HEK293 (cell line): ENCODE data around the gene SDHAF1.

Experiments used
- CTCF ChIA-PET: fragments of 350-600 bp; formaldehyde crosslinking; extraction: SDS; loops from one replicate; lab custom pipeline; 2021; ENCODE audit warnings: antibody characterized with exemption; lab: Yijun Ruan, JAX
- POLR2A ChIA-PET: fragments of 300-600 bp; formaldehyde crosslinking; extraction: SDS; loops from one replicate; lab custom pipeline; 2020; ENCODE audit warnings: antibody characterized with exemption, inconsistent platforms; lab: Yijun Ruan, JAX
- H3K27ac ChIP-seq: fragments of 200-500 bp; sonication (Bioruptor generic); 2 replicates; pipeline ENCODE4 v1.5.1; 2014; ENCODE audit warnings: low read depth, low read length, control low read depth, inconsistent platforms; ENCODE audit errors: extremely low read depth
- H3K36me3 ChIP-seq, 2 experiments: fragments of 200-500 bp in 1 of 2; sonication (Bioruptor generic) in 1 of 2; 1 replicate in 1 of 2; 2 replicates in 1 of 2; pipeline ENCODE4 v1.5.1; 2014 to 2017; ENCODE audit warnings: inconsistent platforms in 2 of 2, low read length in 2 of 2; ENCODE audit not compliant: control insufficient read depth in 2 of 2, insufficient read depth in 1 of 2
- H3K4me1 ChIP-seq: fragments of 200-500 bp; sonication (Bioruptor generic); 2 replicates; pipeline ENCODE4 v1.5.1; 2014; ENCODE audit warnings: mild to moderate bottlenecking, low read length, inconsistent platforms; ENCODE audit not compliant: control insufficient read depth, insufficient read depth
- H3K4me3 ChIP-seq: 2 replicates; pipeline ENCODE4 v1.5.1; 2011; ENCODE audit warnings: low read depth, mild to moderate bottlenecking, control low read depth, low read length, moderate library complexity
- H3K9me3 ChIP-seq: fragments of 200-500 bp; sonication (Bioruptor generic); 2 replicates; pipeline ENCODE4 v1.5.1; 2014; ENCODE audit warnings: low read depth, low read length, inconsistent platforms; ENCODE audit not compliant: control insufficient read depth, insufficient read depth
- AEBP2 ChIP-seq: fragments of 450-650 bp; formaldehyde crosslinking; IDR thresholded peaks from 2 replicates; pipeline ENCODE4 v1.5.1; 2016; ENCODE audit warnings: missing biosample characterization, missing genetic modification characterization, borderline replicate concordance
- BCL11B ChIP-seq: fragments of 450-650 bp; formaldehyde crosslinking; IDR thresholded peaks from 2 replicates; pipeline ENCODE4 v1.5.1; 2016; ENCODE audit warnings: low read depth, missing biosample characterization, missing genetic modification characterization
- HIC1 ChIP-seq: fragments of 450-650 bp; formaldehyde crosslinking; IDR thresholded peaks from 2 replicates; pipeline ENCODE4 v1.5.1; 2016; ENCODE audit warnings: missing biosample characterization, missing genetic modification characterization
- KLF9 ChIP-seq: fragments of 450-650 bp; formaldehyde crosslinking; IDR thresholded peaks from 2 replicates; pipeline ENCODE4 v1.5.1; 2016; ENCODE audit warnings: missing biosample characterization, missing genetic modification characterization, low read depth
- MYNN ChIP-seq: fragments of 450-650 bp; formaldehyde crosslinking; IDR thresholded peaks from 2 replicates; pipeline ENCODE4 v1.5.1; 2016; ENCODE audit warnings: missing biosample characterization, missing genetic modification characterization, borderline replicate concordance
- PBX3 ChIP-seq: sonication (generic); formaldehyde crosslinking; IDR thresholded peaks from 2 replicates; pipeline ENCODE4 v1.8.1; 2022; ENCODE audit warnings: mild to moderate bottlenecking, moderate library complexity, missing genetic modification reagents
- REST ChIP-seq: fragments of 450-650 bp; formaldehyde crosslinking; IDR thresholded peaks from 2 replicates; pipeline ENCODE4 v1.5.1; 2016; ENCODE audit warnings: missing biosample characterization, missing genetic modification characterization
- ZNF274 ChIP-seq, 2 experiments: fragments of 200-500 bp in 1 of 2; fragments of 450-650 bp in 1 of 2; sonication (Bioruptor generic) in 1 of 2; formaldehyde crosslinking in 1 of 2; IDR thresholded peaks; 2 replicates each; pipeline versions ENCODE4 v1.5.1 to v1.6.1; 2014 to 2016; ENCODE audit warnings: borderline replicate concordance in 1 of 2, inconsistent platforms in 1 of 2, low read length in 1 of 2, missing biosample characterization in 1 of 2, missing genetic modification characterization in 1 of 2
- ZNF362 ChIP-seq: fragments of 450-650 bp; formaldehyde crosslinking; IDR thresholded peaks from 2 replicates; pipeline ENCODE4 v1.5.1; 2016; ENCODE audit warnings: missing biosample characterization, missing genetic modification characterization
- ZNF623 ChIP-seq: fragments of 450-650 bp; formaldehyde crosslinking; IDR thresholded peaks from 2 replicates; pipeline ENCODE4 v1.5.1; 2016; ENCODE audit warnings: missing biosample characterization, missing genetic modification characterization
- ZNF629 ChIP-seq: fragments of 450-650 bp; formaldehyde crosslinking; IDR thresholded peaks from 2 replicates; pipeline ENCODE4 v1.5.1; 2017; ENCODE audit warnings: missing biosample characterization, missing genetic modification characterization
- ZNF776 ChIP-seq: fragments of 450-650 bp; formaldehyde crosslinking; IDR thresholded peaks from 2 replicates; pipeline ENCODE4 v1.5.0; 2017; ENCODE audit warnings: missing biosample characterization, missing genetic modification characterization, borderline replicate concordance
- ZNF791 ChIP-seq: fragments of 450-650 bp; formaldehyde crosslinking; IDR thresholded peaks from 2 replicates; pipeline ENCODE4 v1.5.1; 2016; ENCODE audit warnings: missing biosample characterization, missing genetic modification characterization

SDHAF1 gene

GRCh38 chr19:36025541-36025940 is 30.6 kb downstream of the SDHAF1 start:
- no peak overlapping the region for H3K27ac ChIP-seq
- peaks cover 65 to 91% of the 10 kb centered on the region in 2 experiments for H3K36me3 ChIP-seq
- CTCF ChIA-PET, result no interaction called here
- TF ChIP-seq AEBP2 (no peak), ZNF362 (tag by site-specific recombination) (0 out of 2 replicates have a peak, but pooled peaks have one; percentile 53), MYNN (tag by site-specific recombination) (no peak), ZNF623 (no peak), REST (no peak), ZNF274 (IDR thresholded peaks at IDR 0.05; ENCODE audit: low read length) (no peak), ZNF274 (tag by site-specific recombination; IDR thresholded peaks at IDR 0.05; ENCODE audit: borderline replicate concordance) (no peak), PBX3 (no peak), ZNF791 (tag by site-specific recombination) (no peak), BCL11B (tag by site-specific recombination) (peak; percentile 76)
- TF ChIP-seq, all 188 proteins: peak for 2
- POLR2A ChIA-PET, result interaction anchor here (0.6 to 0.7 kb wide), 2 partner anchors 29 to 70 kb away, joined by 6 to 9 read pairs; no protein-coding TSS in a partner anchor
- Histone ChIP-seq H3K4me1 (peaks cover 2% of the 10 kb centered on the region; the same call in 1 of the 2 replicates), H3K9me3 (no peaks in the 10 kb centered on the region), H3K4me3 (no peak overlapping the region)

- Histone ChIP-seq H3K9me3 (no peaks in the 10 kb centered on the region), H3K36me3 (peaks cover 60 to 91% of the 10 kb centered on the region in 2 experiments), H3K4me3 (no peak overlapping the region), H3K4me1 (peaks cover 2% of the 10 kb centered on the region; the same call in 1 of the 2 replicates), H3K27ac (no peak overlapping the region)
- TF ChIP-seq ZNF629 (tag by site-specific recombination) (no peak), KLF9 (no peak), HIC1 (tag by site-specific recombination) (peak; percentile 80), ZNF776 (no peak)
- ChIA-PET POLR2A (interaction anchor here (0.6 to 1.6 kb wide), 2 partner anchors 27 to 47 kb away, joined by 4 to 5 read pairs; partner anchors contain the start of gene THAP8), CTCF (no interaction called here)
Observed at GRCh38 chr19:36026091-36026876, 31.3 kb downstream of the SDHAF1 start.
